IMR-90 (cell line): ENCODE results near the gene FAM83B. TPM values are rescaled to one million over a fixed set of nuclear protein-coding genes. Genes with fewer than 3 reads are reported as not detected.

ENCODE experiments used
- ATAC-seq: fragments of 200-7000 bp; cut with Tn5 transposase; 2 replicates; pipeline ENCODE4 v1.9.1; 2020; ENCODE audit warnings: low read depth, mild to moderate bottlenecking, moderate library complexity
- BruUV-seq: library from RNA; stranded (reverse); fragments of 400-500 nt; replicated peaks from 2 replicates; lab custom pipeline; 2021; lab: Mats Ljungman, UMichigan
- CTCF ChIA-PET: fragments of 300-600 bp; formaldehyde crosslinking; extraction: SDS; loops from one replicate; lab custom pipeline; 2021; ENCODE audit warnings: antibody characterized with exemption; lab: Yijun Ruan, JAX
- POLR2A ChIA-PET: fragments of 300-600 bp; sonication (Branson Sonifier 250); formaldehyde crosslinking; loops from one replicate; lab custom pipeline; 2022; ENCODE audit warnings: antibody characterized with exemption; ENCODE audit not compliant: unreplicated experiment; lab: Charles Lee
- DNase-seq: peaks from one replicate; pipeline ENCODE4 v3.0.0; 2013
- H2AFZ ChIP-seq: replicated peaks from 2 replicates; pipeline ENCODE3; 2013; ENCODE audit warnings: low read length, mild to moderate bottlenecking; ENCODE audit not compliant: poor library complexity
- H2AK5ac ChIP-seq: 2 replicates; pipeline ENCODE4 v1.6.1; 2013; ENCODE audit warnings: low read depth, low read length, inconsistent platforms
- H2AK9ac ChIP-seq: replicated peaks from 2 replicates; pipeline ENCODE3; 2013; ENCODE audit warnings: mild to moderate bottlenecking, low read depth, low read length, moderate library complexity; ENCODE audit not compliant: poor library complexity
- H2BK120ac ChIP-seq: 2 replicates; pipeline ENCODE4 v1.6.1; 2013; ENCODE audit warnings: low read depth, low read length, inconsistent platforms
- H2BK15ac ChIP-seq: 3 replicates; pipeline ENCODE4 v1.6.1; 2013; ENCODE audit warnings: low read depth, low read length, inconsistent platforms
- H2BK20ac ChIP-seq: 2 replicates; pipeline ENCODE4 v1.6.1; 2013; ENCODE audit warnings: low read depth, mild to moderate bottlenecking, inconsistent platforms, low read length, moderate library complexity
- H2BK5ac ChIP-seq: 2 replicates; pipeline ENCODE4 v1.6.1; 2013; ENCODE audit warnings: mild to moderate bottlenecking, low read depth, low read length, inconsistent platforms; ENCODE audit not compliant: poor library complexity, severe bottlenecking
- H3K14ac ChIP-seq: replicated peaks from 2 replicates; pipeline ENCODE4 v1.6.1; 2013; ENCODE audit warnings: low read depth, low read length, inconsistent platforms
- H3K18ac ChIP-seq: 2 replicates; pipeline ENCODE4 v1.6.1; 2013; ENCODE audit warnings: low read depth, low read length, control low read depth
- H3K23ac ChIP-seq: 2 replicates; pipeline ENCODE4 v1.6.1; 2013; ENCODE audit warnings: low read depth, low read length, inconsistent platforms
- H3K27ac ChIP-seq: 2 replicates; pipeline ENCODE4 v1.5.1; 2013; ENCODE audit warnings: mild to moderate bottlenecking, control low read depth, low read length; ENCODE audit not compliant: insufficient read depth
- H3K27me3 ChIP-seq: 2 replicates; pipeline ENCODE4 v1.6.1; 2013; ENCODE audit warnings: low read length; ENCODE audit not compliant: control insufficient read depth, insufficient read depth
- H3K36me3 ChIP-seq: 2 replicates; pipeline ENCODE4 v1.6.1; 2013; ENCODE audit warnings: low read length, mixed read lengths; ENCODE audit not compliant: control insufficient read depth, insufficient read depth
- H3K4ac ChIP-seq: 2 replicates; pipeline ENCODE4 v1.6.1; 2013; ENCODE audit warnings: low read depth, low read length, inconsistent platforms
- H3K4me1 ChIP-seq: 2 replicates; pipeline ENCODE4 v1.6.1; 2013; ENCODE audit warnings: low read length, mixed read lengths; ENCODE audit not compliant: control insufficient read depth, insufficient read depth
- H3K4me2 ChIP-seq: 2 replicates; pipeline ENCODE4 v1.6.1; 2013; ENCODE audit warnings: low read depth, mild to moderate bottlenecking, control low read depth, low read length, moderate library complexity
- H3K4me3 ChIP-seq: 2 replicates; pipeline ENCODE4 v1.5.1; 2013; ENCODE audit warnings: low read depth, mild to moderate bottlenecking, control low read depth, low read length, moderate library complexity; ENCODE audit not compliant: insufficient read depth
- H3K56ac ChIP-seq: 2 replicates; pipeline ENCODE4 v1.6.1; 2013; ENCODE audit warnings: low read length, inconsistent platforms; ENCODE audit not compliant: insufficient read depth; ENCODE audit errors: extremely low read depth
- H3K79me1 ChIP-seq, 2 experiments: 2 replicates each; pipeline ENCODE4 v1.6.1; 2013; ENCODE audit warnings: low read length in 2 of 2, inconsistent platforms in 1 of 2, low read depth in 1 of 2
- H3K9ac ChIP-seq: 2 replicates; pipeline ENCODE4 v1.6.1; 2013; ENCODE audit warnings: low read depth, low read length, control low read depth
- H3K9me1 ChIP-seq: 2 replicates; pipeline ENCODE4 v1.6.1; 2013; ENCODE audit warnings: low read length, inconsistent platforms; ENCODE audit not compliant: insufficient read depth
- H3K9me3 ChIP-seq: 2 replicates; pipeline ENCODE4 v1.6.1; 2013; ENCODE audit warnings: low read length; ENCODE audit not compliant: control insufficient read depth, insufficient read depth
- H4K20me1 ChIP-seq: 2 replicates; pipeline ENCODE4 v1.6.1; 2013; ENCODE audit warnings: low read length, inconsistent platforms; ENCODE audit not compliant: insufficient read depth
- H4K5ac ChIP-seq: 2 replicates; pipeline ENCODE4 v1.6.1; 2013; ENCODE audit warnings: mild to moderate bottlenecking, low read depth, low read length, control low read depth
- H4K8ac ChIP-seq, 2 experiments: 2 replicates each; pipeline ENCODE4 v1.6.1; 2013; ENCODE audit warnings: low read depth in 2 of 2, low read length in 2 of 2, control low read depth in 1 of 2, inconsistent platforms in 1 of 2
- H4K91ac ChIP-seq: 2 replicates; pipeline ENCODE4 v1.6.1; 2013; ENCODE audit warnings: low read depth, low read length, inconsistent platforms; ENCODE audit not compliant: insufficient read depth
- BHLHE40 ChIP-seq: fragments of 150-350 bp; IDR thresholded peaks from 2 replicates; pipeline ENCODE4 v1.6.1; 2016; ENCODE audit warnings: mild to moderate bottlenecking, low read depth, low read length
- CEBPB ChIP-seq: IDR thresholded peaks from 2 replicates; pipeline ENCODE4 v1.6.1; 2012; ENCODE audit warnings: low read depth, low read length, improper control_type of control experiment
- CHD1 ChIP-seq: IDR thresholded peaks from 2 replicates; pipeline ENCODE4 v1.6.1; 2012; ENCODE audit warnings: low read depth, low read length, improper control_type of control experiment
- CTCF ChIP-seq: conservative IDR thresholded peaks from 2 replicates; pipeline ENCODE4 v1.5.1; 2012; ENCODE audit warnings: mild to moderate bottlenecking, low read depth, low read length, improper control_type of control experiment
- ELK1 ChIP-seq: fragments of 150-350 bp; IDR thresholded peaks from 2 replicates; pipeline ENCODE4 v1.6.1; 2016; ENCODE audit warnings: low read depth, mild to moderate bottlenecking, low read length, moderate library complexity, borderline replicate concordance
- FOS ChIP-seq: fragments of 150-350 bp; IDR thresholded peaks from 2 replicates; pipeline ENCODE4 v1.6.1; 2016; ENCODE audit warnings: low read depth, low read length
- MAFK ChIP-seq: IDR thresholded peaks from 2 replicates; pipeline ENCODE4 v1.6.1; 2012; ENCODE audit warnings: low read depth, low read length, improper control_type of control experiment
- MAZ ChIP-seq: IDR thresholded peaks from 2 replicates; pipeline ENCODE4 v1.6.1; 2012; ENCODE audit warnings: low read depth, mild to moderate bottlenecking, low read length, improper control_type of control experiment, moderate library complexity, borderline replicate concordance
- MXI1 ChIP-seq: IDR thresholded peaks from 2 replicates; pipeline ENCODE4 v1.6.1; 2012; ENCODE audit warnings: low read depth, mild to moderate bottlenecking, low read length, moderate library complexity, borderline replicate concordance
- NFE2L2 ChIP-seq: fragments of 150-350 bp; IDR thresholded peaks from 2 replicates; pipeline ENCODE4 v1.6.1; 2016; ENCODE audit warnings: low read depth, mild to moderate bottlenecking, low read length
- POLR2A ChIP-seq: IDR thresholded peaks from 2 replicates; pipeline ENCODE4 v1.6.1; 2012; ENCODE audit warnings: mild to moderate bottlenecking, low read depth, low read length
- RAD21 ChIP-seq: IDR thresholded peaks from 2 replicates; pipeline ENCODE4 v1.6.1; 2012; ENCODE audit warnings: low read length, improper control_type of control experiment
- RCOR1 ChIP-seq: IDR thresholded peaks from 2 replicates; pipeline ENCODE4 v1.6.1; 2012; ENCODE audit warnings: mild to moderate bottlenecking, low read length, improper control_type of control experiment; ENCODE audit not compliant: insufficient replicate concordance
- RFX5 ChIP-seq: IDR thresholded peaks from 2 replicates; pipeline ENCODE4 v1.8.0; 2012; ENCODE audit warnings: low read depth, mild to moderate bottlenecking, low read length, moderate library complexity
- SMC3 ChIP-seq: fragments of 150-350 bp; IDR thresholded peaks from 2 replicates; pipeline ENCODE4 v1.6.1; 2016; ENCODE audit warnings: low read depth, mild to moderate bottlenecking, antibody characterized with exemption, low read length, moderate library complexity
- WGBS, 2 experiments: methylation state at CpG; one replicate each; pipeline versions ENCODE4 v1.1.5 to v1.1.7; 2013; ENCODE audit warnings: missing lambda C conversion rate in 2 of 2; ENCODE audit not compliant: insufficient read length in 1 of 2; ENCODE audit errors: extremely low coverage in 2 of 2; 5-methylcytosine and 5-hydroxymethylcytosine counted together
- dilution Hi-C: fragments of 300-500 bp; cut with HindIII; formaldehyde crosslinking; loops from one replicate; pipeline ENCODE4 v1.14.3; 2018; ENCODE audit warnings: low sequenced_read_pairs; ENCODE audit not compliant: unreplicated experiment
- in situ Hi-C: fragments of 300-500 bp; cut with MboI; formaldehyde crosslinking; loops from 3 replicates; pipeline ENCODE4 v1.14.3; 2019; ENCODE audit warnings: low sequenced_read_pairs, inconsistent platforms, mixed read lengths
- intact Hi-C: fragments of 100-400 bp; cut with micrococcal nuclease; formaldehyde crosslinking; loops from 2 replicates; pipeline ENCODE4 v1.10.0; 2022
- polyA plus RNA-seq, 3 experiments: library from polyadenylated mRNA; depleted of rRNA; stranded (reverse); fragments of >200 nt; gene quantifications; 2 replicates each; pipeline ENCODE4 v1.2.3, GENCODE V29; 2012; ENCODE audit warnings: low replicate concordance in 1 of 3
- total RNA-seq: library from RNA; depleted of rRNA; stranded (reverse); fragments of >200 nt; gene quantifications from 2 replicates; pipeline ENCODE4 v1.2.3, GENCODE V29; 2012
- TF ChIP-seq, protein P1 (sequence below): fragments of 150-350 bp; IDR thresholded peaks from 2 replicates; pipeline ENCODE4 v1.6.1; 2017; ENCODE audit warnings: mild to moderate bottlenecking, antibody characterized with exemption, low read length, low read depth

The FAM83B gene
- total and polyA plus RNA-seq, 2 of the 4 experiments (the other 2 are of a cell fraction) = 0.02 to 0.18 TPM

DNA sequence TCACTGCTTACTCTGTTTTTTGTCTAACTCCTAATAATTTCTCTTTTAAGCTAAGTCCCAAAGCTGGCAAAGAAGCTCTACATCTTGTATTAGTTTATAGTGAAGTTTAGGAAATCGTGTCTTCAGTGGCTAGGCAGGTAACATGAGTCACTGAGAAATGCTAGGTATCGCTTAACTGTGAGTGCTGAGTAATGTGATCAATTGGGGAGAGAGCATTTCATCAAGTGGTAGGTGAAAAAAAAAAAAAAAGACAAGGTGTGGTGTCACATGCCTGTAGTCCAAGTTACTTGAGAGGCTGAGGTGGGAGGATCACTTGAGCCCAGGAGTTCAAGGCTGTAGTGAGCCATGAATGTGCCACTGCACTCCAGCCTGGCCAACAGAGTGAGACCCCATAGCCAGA is 125.3 kb downstream of the FAM83B start:
- Histone ChIP-seq H2BK20ac (no peak overlapping the region), H4K5ac (no peak overlapping the region), H3K4ac (no peak overlapping the region), H3K18ac (no peak overlapping the region), H3K27me3 (no peaks in the 10 kb centered on the region), H3K9me3 (no peaks in the 10 kb centered on the region), H4K91ac (no peak overlapping the region), H2BK15ac (no peak overlapping the region), H2AFZ (no peak overlapping the region), H3K79me1 (no peaks in the 10 kb centered on the region), H3K9ac (no peak overlapping the region), H3K23ac (no peak overlapping the region), H3K4me1 (no peaks in the 10 kb centered on the region), H3K4me3 (no peak overlapping the region), H2AK5ac (no peak overlapping the region), H3K56ac (no peak overlapping the region), H3K4me2 (no peak overlapping the region), H3K14ac (no peak overlapping the region), H2BK120ac (no peak overlapping the region), H4K8ac (no peak overlapping the region), H2AK9ac (no peak overlapping the region), H4K20me1 (no peaks in the 10 kb centered on the region), H3K36me3 (no peaks in the 10 kb centered on the region), H2BK5ac (no peak overlapping the region), H3K27ac (no peak overlapping the region), H3K9me1 (no peaks in the 10 kb centered on the region)
- CTCF ChIA-PET = no interaction called here
- POLR2A ChIA-PET = no interaction called here
- intact Hi-C loops (no loop called here), dilution Hi-C loops (no loop called here), in situ Hi-C loops (no loop called here)
- WGBS, 2 experiments = 63% methylated on average over 2 of the region's 2 CpGs; no CpG with 5 or more reads in 1 of the 2 experiments
- ATAC-seq = no peak
- no TSS peak for BruUV-seq
- TF ChIP-seq BHLHE40 (no peak), CTCF (no peak), POLR2A (no peak), RFX5 (no peak), CHD1 (no peak), MXI1 (no peak), NFE2L2 (no peak), SMC3 (no peak), RAD21 (no peak), FOS (no peak), CEBPB (no peak), MAFK (no peak), ELK1 (no peak), RCOR1 (no peak), MAZ (no peak)
- TF ChIP-seq, protein P1, sequence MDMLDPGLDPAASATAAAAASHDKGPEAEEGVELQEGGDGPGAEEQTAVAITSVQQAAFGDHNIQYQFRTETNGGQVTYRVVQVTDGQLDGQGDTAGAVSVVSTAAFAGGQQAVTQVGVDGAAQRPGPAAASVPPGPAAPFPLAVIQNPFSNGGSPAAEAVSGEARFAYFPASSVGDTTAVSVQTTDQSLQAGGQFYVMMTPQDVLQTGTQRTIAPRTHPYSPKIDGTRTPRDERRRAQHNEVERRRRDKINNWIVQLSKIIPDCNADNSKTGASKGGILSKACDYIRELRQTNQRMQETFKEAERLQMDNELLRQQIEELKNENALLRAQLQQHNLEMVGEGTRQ = no peak
- DNase-seq = no peak
